ENCODE data around the gene KIF19.

The KIF19 gene

GRCh38 chr17:74369665-74370490 lies 43.9 kb downstream of the KIF19 start:
- TF ChIP-seq EZH2phosphoT487 (conservative IDR thresholded peaks at IDR 0.05; ENCODE audit: low read length): no peak
- H2AFZ ChIP-seq (ENCODE audit: low read depth, low read length, severe bottlenecking): no peak overlapping the region
- no peaks in the 10 kb centered on the region for H3K9me2 ChIP-seq (replicated peaks; ENCODE audit: insufficient read depth, low read length)
- no peak overlapping the region for H3K9ac ChIP-seq (ENCODE audit: low read length)
- no peak overlapping the region for H3K4me3 ChIP-seq (ENCODE audit: insufficient read depth, low read length, poor library complexity, severe bottlenecking)
- H3K27ac ChIP-seq (ENCODE audit: low read depth, low read length): no peak overlapping the region
- H3K27me3 ChIP-seq (ENCODE audit: low read length): no peaks in the 10 kb centered on the region
- H3K79me2 ChIP-seq (ENCODE audit: insufficient read depth, low read length): no peaks in the 10 kb centered on the region
- H3K36me3 ChIP-seq (ENCODE audit: low read length): no peaks in the 10 kb centered on the region
- H3K9me3 ChIP-seq (ENCODE audit: insufficient read depth, low read length): no peaks in the 10 kb centered on the region
- H3F3A ChIP-seq (ENCODE audit: insufficient read depth): no peaks in the 10 kb centered on the region
- H4K20me1 ChIP-seq (ENCODE audit: low read depth, low read length): no peaks in the 10 kb centered on the region
- no peak overlapping the region for H3K4me2 ChIP-seq (ENCODE audit: low read depth, low read length, poor library complexity, severe bottlenecking)

- Histone ChIP-seq H3K36me3 (ENCODE audit: low read length) (no peaks in the 10 kb centered on the region), H3K27me3 (ENCODE audit: low read length) (no peaks in the 10 kb centered on the region), H3F3A (ENCODE audit: insufficient read depth) (no peaks in the 10 kb centered on the region), H3K4me2 (ENCODE audit: low read depth, low read length, poor library complexity, severe bottlenecking) (no peak overlapping the region), H2AFZ (ENCODE audit: low read depth, low read length, severe bottlenecking) (no peak overlapping the region), H3K9me2 (replicated peaks; ENCODE audit: insufficient read depth, low read length) (no peaks in the 10 kb centered on the region), H3K79me2 (ENCODE audit: insufficient read depth, low read length) (no peaks in the 10 kb centered on the region), H4K20me1 (ENCODE audit: low read depth, low read length) (no peaks in the 10 kb centered on the region), H3K9me3 (ENCODE audit: insufficient read depth, low read length) (no peaks in the 10 kb centered on the region), H3K4me3 (ENCODE audit: insufficient read depth, low read length, poor library complexity, severe bottlenecking) (no peak overlapping the region), H3K27ac (ENCODE audit: low read depth, low read length) (no peak overlapping the region), H3K9ac (ENCODE audit: low read length) (no peak overlapping the region)
- no peak for TF ChIP-seq CTCF (IDR thresholded peaks at IDR 0.05; ENCODE audit: insufficient read depth, low read length, poor library complexity, severe bottlenecking)
These were observed 45.7 kb downstream of the KIF19 start for GRCh38 chr17:74371653-74372147.

- H3K4me2 ChIP-seq (ENCODE audit: low read depth, low read length, poor library complexity, severe bottlenecking): no peak overlapping the region
These were observed 46.4 kb downstream of the KIF19 start for GRCh38 chr17:74372426-74372825.

More at GRCh38 chr17:74372426-74372825, 46.4 kb downstream of the KIF19 start:
- H3K27me3 ChIP-seq (ENCODE audit: low read length): no peaks in the 10 kb centered on the region
- no peaks in the 10 kb centered on the region for H3K36me3 ChIP-seq (ENCODE audit: low read length)
- H3K9ac ChIP-seq (ENCODE audit: low read length): no peak overlapping the region
- no peaks in the 10 kb centered on the region for H3K9me2 ChIP-seq (replicated peaks; ENCODE audit: insufficient read depth, low read length)
- H3K4me3 ChIP-seq (ENCODE audit: insufficient read depth, low read length, poor library complexity, severe bottlenecking): no peak overlapping the region
- no peak overlapping the region for H3K27ac ChIP-seq (ENCODE audit: low read depth, low read length)
- no peak overlapping the region for H2AFZ ChIP-seq (ENCODE audit: low read depth, low read length, severe bottlenecking)
- H3K9me3 ChIP-seq (ENCODE audit: insufficient read depth, low read length): no peaks in the 10 kb centered on the region
- H3F3A ChIP-seq (ENCODE audit: insufficient read depth): no peaks in the 10 kb centered on the region
- TF ChIP-seq CTCF (IDR thresholded peaks at IDR 0.05; ENCODE audit: insufficient read depth, low read length, poor library complexity, severe bottlenecking): no peak
- TF ChIP-seq EZH2phosphoT487 (conservative IDR thresholded peaks at IDR 0.05; ENCODE audit: low read length): no peak
- no peaks in the 10 kb centered on the region for H4K20me1 ChIP-seq (ENCODE audit: low read depth, low read length)
- no peaks in the 10 kb centered on the region for H3K79me2 ChIP-seq (ENCODE audit: insufficient read depth, low read length)
